ENCODE data around the gene NPAS1. TPM values are rescaled to one million over a fixed set of nuclear protein-coding genes. Genes with fewer than 3 reads are reported as not detected.

The NPAS1 gene
- total and polyA plus RNA-seq, 2 experiments from 2014 or later = 0.23 to 4.5 TPM

- Histone ChIP-seq H2AFZ (peak overlapping the region; percentile 71), H4K20me1 (ENCODE audit: insufficient read depth, poor library complexity, severe bottlenecking) (no peaks in the 10 kb centered on the region), H3K27me3 (no peaks in the 10 kb centered on the region), H3K4me2 (peak overlapping the region; percentile 84), H3K4me3 (peak overlapping the region; percentile 38), H3K36me3 (replicated peaks; ENCODE audit: insufficient read depth, low read depth) (no peaks in the 10 kb centered on the region), H3K4me1 (ENCODE audit: insufficient read depth) (no peaks in the 10 kb centered on the region), H3K9me3 (ENCODE audit: low read depth) (no peaks in the 10 kb centered on the region), H3K9me2 (replicated peaks; ENCODE audit: insufficient read depth) (no peaks in the 10 kb centered on the region), H3K27ac (peak overlapping the region; percentile 78), H3K79me2 (no peaks in the 10 kb centered on the region)
- WGBS (ENCODE audit: low lambda C conversion rate, missing lambda C conversion rate) = 43% methylated on average over 23 of the region's 26 CpGs
- DNase-seq (ENCODE audit: low spot score) = peak; percentile 61
- no peak for TF ChIP-seq CTCF (IDR thresholded peaks at IDR 0.05; ENCODE audit: poor library complexity)
- no peak for TF ChIP-seq EZH2 (IDR thresholded peaks at IDR 0.05; ENCODE audit: borderline replicate concordance)
- no peak for TF ChIP-seq EZH2phosphoT487 (IDR thresholded peaks at IDR 0.05; ENCODE audit: low read depth, severe bottlenecking, unreplicated experiment)
Observed at GRCh38 chr19:47036097-47036651, 16.5 kb downstream of the NPAS1 start.

GRCh38 chr19:47037766-47038165 is 18.1 kb downstream of the NPAS1 start:
- H2AFZ ChIP-seq = no peak overlapping the region
- no peaks in the 10 kb centered on the region for H3K9me2 ChIP-seq (replicated peaks; ENCODE audit: insufficient read depth)
- WGBS (ENCODE audit: low lambda C conversion rate, missing lambda C conversion rate) = 65% methylated on average over 1 of the region's 1 CpG
- DNase-seq (ENCODE audit: low spot score) = no peak
- H3K9me3 ChIP-seq (ENCODE audit: low read depth) = no peaks in the 10 kb centered on the region
- no peaks in the 10 kb centered on the region for H3K79me2 ChIP-seq
- H3K4me2 ChIP-seq = no peak overlapping the region
- H3K36me3 ChIP-seq (replicated peaks; ENCODE audit: insufficient read depth, low read depth) = no peaks in the 10 kb centered on the region
- H4K20me1 ChIP-seq (ENCODE audit: insufficient read depth, poor library complexity, severe bottlenecking) = no peaks in the 10 kb centered on the region
- no peaks in the 10 kb centered on the region for H3K4me1 ChIP-seq (ENCODE audit: insufficient read depth)
- H3K27ac ChIP-seq = no peak overlapping the region
- TF ChIP-seq CTCF (IDR thresholded peaks at IDR 0.05; ENCODE audit: poor library complexity) = no peak
- TF ChIP-seq EZH2 (IDR thresholded peaks at IDR 0.05; ENCODE audit: borderline replicate concordance) = no peak
- no peak for TF ChIP-seq EZH2phosphoT487 (IDR thresholded peaks at IDR 0.05; ENCODE audit: low read depth, severe bottlenecking, unreplicated experiment)
- H3K27me3 ChIP-seq = no peaks in the 10 kb centered on the region
- no peak overlapping the region for H3K4me3 ChIP-seq

DNA sequence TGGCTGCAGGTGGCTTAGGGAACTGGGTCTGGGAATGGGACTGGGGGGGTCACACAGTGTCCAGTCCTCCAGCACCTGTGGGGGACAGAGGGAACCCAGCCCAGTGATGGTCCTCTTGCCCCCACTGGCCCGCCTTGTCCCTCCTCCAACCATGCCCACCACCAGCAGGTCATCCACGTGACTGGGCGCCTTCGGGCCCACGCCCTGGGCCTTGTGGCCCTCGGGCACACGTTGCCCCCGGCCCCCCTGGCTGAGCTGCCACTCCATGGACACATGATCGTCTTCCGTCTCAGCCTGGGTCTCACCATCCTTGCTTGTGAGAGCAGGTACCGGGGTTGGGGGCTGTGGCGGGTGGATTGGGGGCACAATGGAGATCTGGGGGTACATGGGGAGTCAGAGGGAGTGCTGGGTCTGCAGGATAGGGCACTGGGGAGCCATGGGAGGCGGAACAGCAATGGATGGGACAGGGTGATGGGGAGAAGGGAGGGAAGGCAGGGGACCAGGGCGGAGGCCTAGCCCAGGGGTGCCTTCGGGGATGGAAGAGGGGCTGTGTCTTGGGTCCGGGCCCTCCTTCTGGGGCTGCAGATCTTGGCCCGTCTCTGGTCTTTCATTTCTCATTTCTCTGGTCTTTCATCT is 19.7 kb downstream of the NPAS1 start:
- Histone ChIP-seq H3K36me3 (replicated peaks; ENCODE audit: insufficient read depth, low read depth) (no peaks in the 10 kb centered on the region), H2AFZ (no peak overlapping the region), H4K20me1 (ENCODE audit: insufficient read depth, poor library complexity, severe bottlenecking) (no peaks in the 10 kb centered on the region), H3K4me3 (no peak overlapping the region), H3K27ac (no peak overlapping the region), H3K9me3 (ENCODE audit: low read depth) (no peaks in the 10 kb centered on the region), H3K4me2 (no peak overlapping the region), H3K4me1 (ENCODE audit: insufficient read depth) (no peaks in the 10 kb centered on the region), H3K9me2 (replicated peaks; ENCODE audit: insufficient read depth) (no peaks in the 10 kb centered on the region), H3K27me3 (no peaks in the 10 kb centered on the region), H3K79me2 (no peaks in the 10 kb centered on the region)
- DNase-seq (ENCODE audit: low spot score) = no peak
- TF ChIP-seq EZH2phosphoT487 (IDR thresholded peaks at IDR 0.05; ENCODE audit: low read depth, severe bottlenecking, unreplicated experiment) = no peak
- TF ChIP-seq EZH2 (IDR thresholded peaks at IDR 0.05; ENCODE audit: borderline replicate concordance) = no peak
- no peak for TF ChIP-seq CTCF (IDR thresholded peaks at IDR 0.05; ENCODE audit: poor library complexity)
- WGBS (ENCODE audit: low lambda C conversion rate, missing lambda C conversion rate) = 100% methylated on average over 11 of the region's 17 CpGs
